Lung microvascular endothelial cell (primary cell): ENCODE data around the gene EIF3C. TPM values are rescaled to one million over a fixed set of nuclear protein-coding genes. Genes with fewer than 3 reads are reported as not detected.
"Not testable (repeated sequence)": the region's sequence is repeated elsewhere in the genome, so short reads cannot be mapped to it uniquely, and the experiment has no call there.

Source experiments
- DNase-seq, 2 donors: peaks; one replicate each; pipeline versions ENCODE4 v3.0.0 to v3.0.0-alpha.2; 2010; ENCODE audit warnings: low read depth in 2 of 2
- total RNA-seq: library from RNA; depleted of rRNA; stranded (reverse); fragments of >200 nt; gene quantifications from 2 replicates; pipeline ENCODE4 v1.2.1, GENCODE V29; 2014

Gene EIF3C
- total RNA-seq, result 171 and 216 TPM in 2 replicates

GRCh38 chr16:28711220-28712083 lies at the start of gene EIF3C:
TSS of gene EIF3C (plus strand) at chr16:28711464. CDS start at chr16:28711687, 223 bp downstream.
- not testable (repeated sequence) for DNase-seq

GRCh38 chr16:28666264-28666663 lies 45.0 kb upstream of the EIF3C start:
- DNase-seq, result not testable (repeated sequence)

GRCh38 chr16:28667480-28667879 lies 43.8 kb upstream of the EIF3C start:
- not testable (repeated sequence) for DNase-seq

GRCh38 chr16:28668199-28668598 lies 43.1 kb upstream of the EIF3C start:
- not testable (repeated sequence) for DNase-seq

- DNase-seq, result not testable (repeated sequence)
Observed at GRCh38 chr16:28688327-28688952, 22.8 kb upstream of the EIF3C start.

GRCh38 chr16:28689425-28689824 lies 21.8 kb upstream of the EIF3C start:
- DNase-seq, result not testable (repeated sequence)

GRCh38 chr16:28691722-28692121 lies 19.5 kb upstream of the EIF3C start:
- DNase-seq, result not testable (repeated sequence)

- not testable (repeated sequence) for DNase-seq
Observed at GRCh38 chr16:28693257-28693950, 17.9 kb upstream of the EIF3C start.

GRCh38 chr16:28699792-28700191 lies 11.5 kb upstream of the EIF3C start:
- DNase-seq, result not testable (repeated sequence)

- DNase-seq, result not testable (repeated sequence)
Observed at GRCh38 chr16:28700349-28700748, 10.9 kb upstream of the EIF3C start.

- not testable (repeated sequence) for DNase-seq
Observed at GRCh38 chr16:28701384-28701783, 9.9 kb upstream of the EIF3C start.

- not testable (repeated sequence) for DNase-seq
Observed at GRCh38 chr16:28704246-28704645, 7.0 kb upstream of the EIF3C start.

GRCh38 chr16:28722852-28723650 lies 11.8 kb downstream of the EIF3C start:
- not testable (repeated sequence) for DNase-seq

GRCh38 chr16:28731253-28731652 lies 20.0 kb downstream of the EIF3C start:
- not testable (repeated sequence) for DNase-seq

- DNase-seq, result not testable (repeated sequence)
Observed at GRCh38 chr16:28732455-28733124, 21.3 kb downstream of the EIF3C start.

- DNase-seq, result not testable (repeated sequence)
Observed at GRCh38 chr16:28739787-28740186, 28.5 kb downstream of the EIF3C start.

- DNase-seq, result not testable (repeated sequence)
Observed at GRCh38 chr16:28740631-28741030, 29.4 kb downstream of the EIF3C start.

GRCh38 chr16:28741295-28741694 lies 30.0 kb downstream of the EIF3C start:
- not testable (repeated sequence) for DNase-seq

- DNase-seq, result not testable (repeated sequence)
Observed at GRCh38 chr16:28746618-28747350, 35.5 kb downstream of the EIF3C start.

- not testable (repeated sequence) for DNase-seq
Observed at GRCh38 chr16:28749997-28750465, 38.8 kb downstream of the EIF3C start.
